ENCODE measurements around the gene GEN1. TPM values are rescaled to one million over a fixed set of nuclear protein-coding genes. Genes with fewer than 3 reads are reported as not detected.

Gene GEN1
- total RNA-seq, 1 experiment from 2014 or later, result 36.5 TPM

- no peaks in the 10 kb centered on the region; the same call in 1 of the 2 replicates for H3K36me3 ChIP-seq (ENCODE audit: control insufficient read depth, insufficient read depth, low read length)
Measured at GRCh38 chr2:17733599-17733998, 20.3 kb upstream of the GEN1 start.

GRCh38 chr2:17735864-17736263, 18.1 kb upstream of the GEN1 start:
- Mint-ChIP-seq H3K27me3 (ENCODE audit: insufficient read depth, unreplicated experiment) (no peaks in the 10 kb centered on the region), H3K36me3 (ENCODE audit: insufficient read depth, unreplicated experiment) (peaks cover 42% of the 10 kb centered on the region), H3K4me3 (ENCODE audit: unreplicated experiment) (no peak overlapping the region), H3K4me1 (ENCODE audit: low read depth, unreplicated experiment) (no peaks in the 10 kb centered on the region), H3K9me3 (ENCODE audit: unreplicated experiment) (no peaks in the 10 kb centered on the region), H3K27ac (ENCODE audit: unreplicated experiment) (no peak overlapping the region)
- DNase-seq, result no peak
- intact Hi-C loops (cut with micrococcal nuclease; ENCODE audit: unreplicated experiment), result no loop called here
- no TSS peak for BruUV-seq (replicated peaks)
- Histone ChIP-seq H3K4me1 (no peaks in the 10 kb centered on the region), H3K27me3 (replicated peaks; ENCODE audit: control insufficient read depth, insufficient read depth, low read length) (no peaks in the 10 kb centered on the region), H3K4me3 (ENCODE audit: low read depth, low read length) (no peak overlapping the region), H3K36me3 (ENCODE audit: control insufficient read depth, insufficient read depth, low read length) (no peaks in the 10 kb centered on the region; the same call in 1 of the 2 replicates), H3K9me3 (no peaks in the 10 kb centered on the region)
- CTCF ChIA-PET, result no interaction called here
- TF ChIP-seq CTCF (IDR thresholded peaks at IDR 0.05; ENCODE audit: insufficient read depth in 1 of 2, low read depth in 1 of 2, low read length in 1 of 2, severe bottlenecking in 1 of 2, unreplicated experiment in 1 of 2), result no peak
- POLR2A ChIA-PET, result no interaction called here

More at GRCh38 chr2:17733599-17733998, 20.3 kb upstream of the GEN1 start:
- no peaks in the 10 kb centered on the region for H3K27me3 ChIP-seq (replicated peaks; ENCODE audit: control insufficient read depth, insufficient read depth, low read length)
- no peaks in the 10 kb centered on the region for H3K4me1 Mint-ChIP-seq (ENCODE audit: low read depth, unreplicated experiment)
- intact Hi-C loops (cut with micrococcal nuclease; ENCODE audit: unreplicated experiment), result loop anchor here (1.0 to 2.0 kb wide), 2 partner anchors 14 to 15 kb away; no protein-coding TSS in a partner anchor
- H3K4me3 Mint-ChIP-seq (ENCODE audit: unreplicated experiment), result no peak overlapping the region
- BruUV-seq (replicated peaks), result no TSS peak
- H3K27ac Mint-ChIP-seq (ENCODE audit: unreplicated experiment), result no peak overlapping the region
- ChIA-PET POLR2A (no interaction called here), CTCF (no interaction called here)
- DNase-seq, result no peak
- H3K9me3 ChIP-seq, result no peaks in the 10 kb centered on the region
- peaks cover 33% of the 10 kb centered on the region for H3K36me3 Mint-ChIP-seq (ENCODE audit: insufficient read depth, unreplicated experiment)
- H3K4me1 ChIP-seq, result no peaks in the 10 kb centered on the region
- TF ChIP-seq CTCF (IDR thresholded peaks at IDR 0.05; ENCODE audit: insufficient read depth in 1 of 2, low read depth in 1 of 2, low read length in 1 of 2, severe bottlenecking in 1 of 2, unreplicated experiment in 1 of 2), result no peak
- H3K4me3 ChIP-seq (ENCODE audit: low read depth, low read length), result no peak overlapping the region
- H3K9me3 Mint-ChIP-seq (ENCODE audit: unreplicated experiment), result no peaks in the 10 kb centered on the region
- H3K27me3 Mint-ChIP-seq (ENCODE audit: insufficient read depth, unreplicated experiment), result no peaks in the 10 kb centered on the region

GRCh38 chr2:17736989-17737388, 16.9 kb upstream of the GEN1 start:
- H3K9me3 ChIP-seq, result no peaks in the 10 kb centered on the region
- Mint-ChIP-seq H3K4me1 (ENCODE audit: low read depth, unreplicated experiment) (no peaks in the 10 kb centered on the region), H3K9me3 (ENCODE audit: unreplicated experiment) (no peaks in the 10 kb centered on the region), H3K4me3 (ENCODE audit: unreplicated experiment) (no peak overlapping the region), H3K27me3 (ENCODE audit: insufficient read depth, unreplicated experiment) (no peaks in the 10 kb centered on the region), H3K36me3 (ENCODE audit: insufficient read depth, unreplicated experiment) (peaks cover 36% of the 10 kb centered on the region), H3K27ac (ENCODE audit: unreplicated experiment) (no peak overlapping the region)
- H3K36me3 ChIP-seq (ENCODE audit: control insufficient read depth, insufficient read depth, low read length), result no peaks in the 10 kb centered on the region; the same call in 1 of the 2 replicates
- no peak for TF ChIP-seq CTCF (IDR thresholded peaks at IDR 0.05; ENCODE audit: insufficient read depth in 1 of 2, low read depth in 1 of 2, low read length in 1 of 2, severe bottlenecking in 1 of 2, unreplicated experiment in 1 of 2)
- CTCF ChIA-PET, result no interaction called here
- no peaks in the 10 kb centered on the region for H3K4me1 ChIP-seq
- intact Hi-C loops (cut with micrococcal nuclease; ENCODE audit: unreplicated experiment), result no loop called here
- POLR2A ChIA-PET, result no interaction called here
- no TSS peak for BruUV-seq (replicated peaks)
- H3K4me3 ChIP-seq (ENCODE audit: low read depth, low read length), result no peak overlapping the region
- H3K27me3 ChIP-seq (replicated peaks; ENCODE audit: control insufficient read depth, insufficient read depth, low read length), result no peaks in the 10 kb centered on the region
- no peak for DNase-seq
